Cardiac fibroblast (primary cell): Measurements from ENCODE around the gene FAM89B.

ENCODE experiments used
- DNase-seq, 2 donors: peaks; one replicate each; pipeline versions ENCODE4 v3.0.0 to v3.0.0-alpha.2; 2010; ENCODE audit warnings: low read depth in 2 of 2
- H3K4me3 ChIP-seq, 2 donors: replicated peaks in 1 of 2; 1 replicate in 1 of 2; 2 replicates in 1 of 2; pipeline ENCODE4 v1.5.1; 2011; ENCODE audit warnings: low read depth in 2 of 2, low read length in 2 of 2, mild to moderate bottlenecking in 2 of 2, moderate library complexity in 1 of 2
- TF ChIP-seq, protein P1 (sequence below): IDR thresholded peaks from one replicate; pipeline ENCODE4 v1.5.1; 2011; ENCODE audit warnings: low read depth, mild to moderate bottlenecking, low read length, inconsistent platforms

FAM89B gene

DNA sequence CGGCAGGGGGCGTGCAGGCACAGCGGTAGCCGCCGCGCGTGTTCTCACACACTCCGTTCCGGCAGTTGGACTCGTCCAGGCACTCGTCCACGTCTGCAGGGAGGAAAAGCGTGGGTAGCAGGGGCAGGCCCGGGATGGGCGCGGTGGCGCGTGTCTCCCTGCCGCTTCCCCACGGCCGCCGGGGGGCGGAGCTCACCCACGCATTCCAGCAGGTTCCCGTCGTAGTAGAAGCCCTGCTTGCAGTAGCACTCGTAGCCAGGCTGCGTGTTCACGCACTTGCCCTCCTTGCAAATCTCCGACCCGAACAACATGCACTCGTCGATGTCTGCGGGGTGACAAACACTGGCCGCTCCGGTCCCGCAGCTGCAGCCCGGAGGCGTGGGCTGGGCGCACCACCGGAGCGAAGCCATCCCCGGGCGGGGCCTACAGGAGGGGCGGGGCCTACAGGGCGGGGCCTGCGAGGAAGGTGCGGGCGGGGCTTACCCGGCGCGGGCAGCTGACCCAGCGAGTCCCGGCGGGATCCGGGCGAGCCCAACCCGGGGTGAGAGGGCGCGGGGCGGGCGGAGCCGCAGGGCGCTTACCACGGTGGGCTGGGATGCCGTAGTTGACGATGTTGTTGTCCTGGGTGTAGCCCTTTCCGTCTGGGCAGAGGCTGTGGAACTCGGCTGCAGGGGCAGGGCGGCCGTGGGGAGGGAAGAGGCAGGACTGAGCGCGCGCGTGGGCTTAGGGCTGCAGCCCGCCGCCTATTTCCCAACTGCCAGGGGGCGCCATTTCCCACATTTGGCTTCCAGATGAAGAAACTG lies 31.8 kb upstream of the FAM89B start:
- TF ChIP-seq, protein P1, sequence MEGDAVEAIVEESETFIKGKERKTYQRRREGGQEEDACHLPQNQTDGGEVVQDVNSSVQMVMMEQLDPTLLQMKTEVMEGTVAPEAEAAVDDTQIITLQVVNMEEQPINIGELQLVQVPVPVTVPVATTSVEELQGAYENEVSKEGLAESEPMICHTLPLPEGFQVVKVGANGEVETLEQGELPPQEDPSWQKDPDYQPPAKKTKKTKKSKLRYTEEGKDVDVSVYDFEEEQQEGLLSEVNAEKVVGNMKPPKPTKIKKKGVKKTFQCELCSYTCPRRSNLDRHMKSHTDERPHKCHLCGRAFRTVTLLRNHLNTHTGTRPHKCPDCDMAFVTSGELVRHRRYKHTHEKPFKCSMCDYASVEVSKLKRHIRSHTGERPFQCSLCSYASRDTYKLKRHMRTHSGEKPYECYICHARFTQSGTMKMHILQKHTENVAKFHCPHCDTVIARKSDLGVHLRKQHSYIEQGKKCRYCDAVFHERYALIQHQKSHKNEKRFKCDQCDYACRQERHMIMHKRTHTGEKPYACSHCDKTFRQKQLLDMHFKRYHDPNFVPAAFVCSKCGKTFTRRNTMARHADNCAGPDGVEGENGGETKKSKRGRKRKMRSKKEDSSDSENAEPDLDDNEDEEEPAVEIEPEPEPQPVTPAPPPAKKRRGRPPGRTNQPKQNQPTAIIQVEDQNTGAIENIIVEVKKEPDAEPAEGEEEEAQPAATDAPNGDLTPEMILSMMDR = peak; percentile 87
- H3K4me3 ChIP-seq = peak overlapping the region; percentile 45 to 61
- DNase-seq = peak; percentile 91 to 94

DNA sequence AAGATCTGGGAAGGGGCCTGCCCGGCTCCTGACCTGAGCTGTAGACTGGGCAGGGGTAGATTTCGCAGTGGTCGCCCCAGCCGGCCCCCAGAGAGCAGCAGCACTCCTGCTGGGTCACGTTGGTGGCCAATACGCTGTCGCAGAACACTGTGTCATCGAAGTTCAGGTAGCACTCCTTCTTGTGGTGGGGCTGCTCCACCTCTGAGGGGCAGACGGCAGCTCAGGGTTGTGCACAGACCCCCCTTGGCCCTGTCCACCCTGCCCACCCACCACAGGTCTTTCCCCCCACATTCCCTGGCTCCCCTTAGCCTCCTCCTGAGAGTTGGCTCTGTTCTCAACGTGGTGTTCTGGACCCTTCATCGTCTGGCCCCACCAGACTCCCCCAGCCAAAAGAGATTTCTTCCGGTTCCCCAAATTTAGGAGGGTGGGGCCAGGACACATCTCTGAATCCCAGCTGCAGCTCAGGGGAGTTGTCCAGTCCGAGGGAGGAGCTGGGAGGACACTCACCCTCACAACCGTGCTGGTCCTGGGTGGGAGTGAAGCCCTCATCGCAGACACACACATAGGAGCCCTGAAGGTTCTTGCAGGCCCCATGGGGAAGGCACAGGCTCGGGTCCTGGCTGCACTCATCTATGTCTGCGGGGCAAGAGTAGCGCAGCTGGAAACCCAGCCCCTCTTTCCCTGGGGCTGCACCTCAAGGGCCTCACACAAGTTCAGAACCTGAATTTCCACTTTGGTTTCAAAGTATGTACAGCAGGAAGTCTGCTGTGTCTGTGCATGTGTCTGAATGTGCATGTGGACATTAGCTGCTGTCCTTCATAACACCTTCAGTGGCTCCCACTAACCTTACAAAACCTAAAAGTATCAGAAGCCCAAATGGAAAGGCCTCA lies 31.0 kb upstream of the FAM89B start:
- TF ChIP-seq, protein P1 = no peak
- no peak for DNase-seq
- H3K4me3 ChIP-seq = peak overlapping the region; percentile 38 to 61

- no peak for DNase-seq
- TF ChIP-seq, protein P1 = no peak
- no peak overlapping the region for H3K4me3 ChIP-seq
Measured at GRCh38 chr11:65542738-65543390, 29.5 kb upstream of the FAM89B start.

DNA sequence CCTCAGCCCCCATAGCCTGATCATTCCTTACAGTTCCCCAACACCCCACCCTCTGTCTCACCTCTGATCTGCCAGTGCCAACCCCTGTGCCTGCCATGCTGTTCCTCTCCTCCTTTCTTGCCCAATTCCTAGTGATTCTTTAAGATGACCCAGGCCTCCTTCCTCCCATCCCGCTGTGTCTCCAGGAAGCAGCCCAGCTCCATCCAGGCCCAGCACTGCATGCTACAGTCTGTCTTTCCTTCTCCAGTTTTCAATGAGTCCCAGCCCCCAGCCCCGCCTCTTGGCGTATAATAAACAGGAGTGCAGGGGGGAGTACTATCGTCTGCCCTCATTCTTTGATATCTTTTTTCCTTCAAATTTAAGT lies 26.5 kb upstream of the FAM89B start:
- TF ChIP-seq, protein P1 = no peak
- no peak for DNase-seq
- no peak overlapping the region for H3K4me3 ChIP-seq

- TF ChIP-seq, protein P1 = no peak
- no peak overlapping the region for H3K4me3 ChIP-seq
- no peak for DNase-seq
Measured at GRCh38 chr11:65546217-65546958, 25.9 kb upstream of the FAM89B start.
